Measurements from ENCODE around the gene MAGOH.
A peak's percentile ranks its signal among the peaks of the same experiment; 100 is the strongest.
"Not testable (repeated sequence)": the region's sequence is repeated elsewhere in the genome, so short reads cannot be mapped to it uniquely, and the experiment has no call there.

Gene MAGOH

DNA sequence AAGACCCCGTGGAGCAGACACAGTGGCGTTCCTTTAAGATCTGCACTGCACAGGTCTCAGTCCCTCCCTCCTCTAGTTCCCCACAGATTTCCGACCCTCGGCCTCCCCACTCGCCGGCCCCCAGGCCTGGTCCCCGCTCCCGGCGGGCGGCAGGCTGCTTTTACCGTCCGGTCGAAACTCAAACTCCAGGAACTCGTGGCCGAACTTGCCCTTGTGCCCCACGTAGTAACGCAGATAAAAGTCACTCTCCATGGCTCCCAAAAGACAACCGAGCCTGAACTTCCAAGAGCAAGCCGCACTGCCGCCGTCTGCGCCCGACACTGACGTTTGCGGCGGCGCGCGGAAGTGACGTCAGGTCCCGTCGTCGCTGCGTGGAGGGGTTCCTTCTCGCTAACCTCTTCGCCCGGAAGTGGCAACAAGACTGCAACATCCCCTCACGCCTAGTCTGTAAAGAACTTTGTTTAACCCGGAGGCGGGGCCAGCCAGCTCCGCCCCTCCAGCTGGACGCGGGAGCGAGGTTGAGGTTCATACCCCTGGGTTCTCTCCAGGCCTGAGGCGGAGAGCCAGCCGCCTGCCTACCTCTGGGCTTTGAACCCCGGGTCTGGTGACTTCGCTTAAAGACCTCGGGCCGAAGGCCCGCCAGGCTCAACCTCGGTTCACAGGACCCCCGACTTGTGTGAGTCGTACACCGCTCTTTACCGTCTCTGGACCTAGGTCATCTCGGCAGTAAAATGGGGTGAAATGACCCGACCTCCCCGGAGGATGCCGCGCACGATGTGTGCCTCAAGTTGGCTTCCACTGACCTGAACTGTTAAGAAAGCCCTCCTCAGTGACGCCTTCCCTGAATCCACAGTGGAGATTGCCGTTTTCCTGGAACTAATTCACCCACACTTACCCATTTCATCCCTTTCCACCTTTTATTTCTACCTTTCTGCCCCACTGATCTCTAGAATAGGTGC lies at the start of gene MAGOH:
MAGOH (minus strand) TSS at position 322 of the 959 bp plus-strand sequence; CDS start at position 252, 70 bp downstream.
- FAIRE-seq, result peak; percentile 95

DNA sequence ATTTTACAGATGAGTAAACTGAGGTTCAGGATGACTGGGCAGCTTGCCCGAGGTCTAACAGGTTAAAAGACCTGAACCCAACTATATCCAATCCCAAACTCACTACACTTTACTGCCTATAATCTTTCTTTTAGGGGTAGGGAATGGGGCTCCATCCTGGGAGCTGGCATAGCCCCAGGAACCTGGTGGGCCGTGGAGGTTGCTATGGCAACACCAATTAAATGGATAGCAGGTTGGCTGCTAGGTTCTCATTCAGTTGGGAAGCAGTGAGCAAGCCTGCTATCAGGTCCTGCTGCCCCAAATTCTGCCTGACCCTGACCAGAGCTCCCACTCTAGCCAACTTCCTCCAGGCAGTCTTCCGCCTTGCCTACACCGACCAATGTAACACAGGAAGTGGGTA lies 48.6 kb upstream of the MAGOH start:
- DNase-seq (ENCODE audit: insufficient read length, low spot score), result no peak
- no peak for FAIRE-seq

More for the DNA sequence above, at the start of gene MAGOH:
- DNase-seq (ENCODE audit: insufficient read length, low spot score), result peak; percentile 96

DNA sequence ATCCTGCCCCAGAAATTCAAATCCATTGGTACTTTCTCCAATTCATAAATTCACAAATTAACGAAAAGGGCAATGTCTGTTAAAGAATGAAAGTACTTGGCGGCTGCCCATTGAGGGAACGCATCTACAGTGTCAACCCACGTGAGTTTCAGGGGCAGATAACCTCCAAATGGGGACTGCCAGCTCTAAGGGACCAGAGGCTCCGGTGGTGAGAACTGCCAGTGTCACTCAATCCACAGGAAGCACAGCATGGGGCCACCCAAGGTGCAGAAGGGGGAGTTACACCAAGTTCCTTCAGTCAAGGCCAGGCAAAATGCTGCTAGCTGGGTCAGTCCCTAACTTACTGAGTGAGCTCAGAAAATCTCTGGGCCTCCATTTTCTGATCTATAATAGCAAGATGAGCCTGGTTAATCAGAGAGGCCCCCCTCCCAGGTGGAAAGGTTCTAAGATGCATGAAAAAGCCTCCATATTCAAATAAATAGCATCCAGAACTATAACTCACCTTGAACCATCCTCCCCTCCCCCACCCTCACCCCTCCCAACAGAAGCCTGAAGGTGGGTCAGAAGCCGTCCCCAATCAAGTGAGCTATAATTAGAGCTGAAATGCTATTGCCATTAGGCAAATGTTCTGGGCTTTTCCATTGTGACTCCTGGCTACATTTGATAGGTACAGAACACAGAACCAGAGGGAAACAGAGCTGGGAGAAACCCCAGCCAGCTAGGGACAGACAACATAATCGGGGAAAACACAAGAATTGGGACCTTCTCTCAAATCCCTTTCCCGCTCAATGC lies 47.8 kb upstream of the MAGOH start:
- FAIRE-seq (no peak), DNase-seq (ENCODE audit: insufficient read length, low spot score) (no peak)

DNA sequence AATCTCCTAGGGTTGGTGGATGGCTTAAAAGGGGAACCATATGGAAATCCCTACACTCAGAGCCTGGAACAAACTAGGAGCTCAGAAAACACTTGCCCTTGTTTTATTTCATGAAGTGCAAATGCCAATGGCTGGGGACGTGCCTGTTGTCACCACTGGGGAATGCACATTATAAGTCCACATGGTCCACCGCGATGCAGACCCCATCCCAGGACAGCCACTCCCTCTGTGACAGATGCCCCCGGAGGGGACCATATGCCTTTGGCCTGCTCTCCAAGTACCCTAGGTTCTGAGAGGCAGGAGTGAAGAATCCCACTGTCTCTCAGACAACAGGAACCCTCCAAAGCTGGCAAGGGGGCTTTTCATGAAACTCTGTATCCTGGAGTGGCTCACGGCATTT lies 47.2 kb upstream of the MAGOH start:
- DNase-seq (ENCODE audit: insufficient read length, low spot score) (no peak), FAIRE-seq (no peak)

DNA sequence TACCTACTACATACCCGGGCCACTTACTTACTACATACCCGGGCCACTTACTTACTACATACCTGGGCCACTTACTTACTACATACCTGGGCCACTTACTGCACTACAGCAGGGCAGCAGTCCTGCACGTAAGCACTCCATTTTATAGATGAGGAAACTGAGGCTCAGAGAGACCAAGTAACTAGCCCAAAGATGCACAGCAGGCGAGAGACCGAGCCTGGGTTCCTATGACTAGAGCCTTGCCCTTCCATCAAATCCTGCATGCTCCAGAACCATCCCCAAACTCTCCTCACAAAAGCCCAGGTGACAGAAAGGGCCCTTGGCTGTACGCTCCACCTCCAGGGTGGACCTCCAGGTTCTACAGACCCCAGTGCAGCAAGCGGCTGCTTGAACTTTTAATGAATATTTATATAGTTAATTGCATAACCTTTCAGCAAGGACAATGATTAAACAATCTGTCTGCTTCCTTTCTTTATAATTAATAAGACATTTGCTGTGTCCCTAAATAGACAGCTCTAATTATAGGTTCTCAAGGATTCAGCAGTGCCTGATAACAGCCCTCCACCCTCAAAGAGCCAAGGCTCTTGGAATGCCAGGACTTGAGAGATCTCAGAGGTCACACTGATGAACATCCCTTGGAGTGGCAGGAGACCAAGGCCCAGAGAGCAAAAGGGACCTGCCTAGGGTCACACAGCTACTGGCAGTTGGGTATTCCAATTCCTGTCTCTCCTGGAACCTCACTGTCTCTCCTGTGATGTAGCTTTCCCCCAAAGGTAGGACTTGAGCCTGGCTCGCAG lies 46.1 kb upstream of the MAGOH start:
- DNase-seq (ENCODE audit: insufficient read length, low spot score) (no peak), FAIRE-seq (no peak)

DNA sequence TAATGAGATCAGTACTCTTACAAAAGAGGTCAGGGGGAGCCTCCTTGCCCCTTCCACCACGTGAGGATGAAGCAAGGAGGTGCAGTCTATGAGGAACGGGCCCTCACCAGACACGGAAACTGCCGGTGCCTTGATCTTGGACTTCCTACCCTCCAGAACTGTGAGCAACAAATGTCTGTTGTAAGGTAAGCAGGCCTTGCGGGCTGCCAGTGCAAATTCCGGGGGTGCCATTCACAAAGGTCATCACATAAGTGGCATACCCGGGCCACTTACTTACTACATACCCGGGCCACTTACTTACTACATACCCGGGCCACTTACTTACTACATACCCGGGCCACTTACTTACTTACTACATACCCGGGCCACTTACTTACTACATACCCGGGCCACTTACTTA lies 44.8 kb upstream of the MAGOH start:
- FAIRE-seq, result not testable (repeated sequence)

DNA sequence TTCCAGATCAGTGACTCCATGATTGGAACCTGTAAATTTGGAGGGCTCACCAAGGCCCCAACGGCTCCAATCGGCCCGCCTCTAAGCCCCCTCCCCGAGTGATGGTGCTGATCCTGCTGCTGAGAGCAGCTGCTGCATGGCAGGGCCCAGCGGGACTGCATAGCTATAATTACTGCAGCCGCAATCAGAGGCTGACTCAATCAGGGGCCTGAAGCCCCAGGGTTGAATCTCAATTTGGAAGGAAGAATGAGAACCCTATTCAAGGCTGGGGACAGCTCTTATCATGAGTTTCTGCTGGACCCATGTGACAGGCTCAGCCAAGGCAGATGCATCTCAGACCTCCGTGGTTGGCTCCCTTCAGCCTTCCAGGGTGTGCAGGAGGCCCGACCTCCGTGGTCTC lies 42.8 kb upstream of the MAGOH start:
- no peak for FAIRE-seq
- no peak for DNase-seq (ENCODE audit: insufficient read length, low spot score)

More for the DNA sequence above, 44.8 kb upstream of the MAGOH start:
- DNase-seq (ENCODE audit: insufficient read length, low spot score), result not testable (repeated sequence)

DNA sequence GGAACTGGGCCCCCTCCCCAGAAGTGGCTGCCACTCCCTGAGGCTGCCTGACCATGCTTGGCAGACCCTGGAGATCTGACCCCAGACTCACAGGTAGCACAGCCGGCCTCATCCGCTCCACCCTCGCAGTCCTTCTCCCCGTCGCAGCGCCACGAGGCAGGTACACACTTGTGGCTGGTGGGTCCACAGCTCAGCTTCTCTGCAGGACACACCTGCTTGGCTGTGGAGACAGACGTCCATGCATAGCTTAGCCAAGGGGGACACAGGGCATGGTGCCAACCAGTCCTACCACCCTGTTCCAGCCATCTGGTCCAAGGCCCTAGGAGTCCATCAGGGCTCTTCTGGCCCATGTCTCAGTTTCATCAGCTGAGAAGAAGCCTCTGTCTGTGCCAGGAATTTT lies 42.2 kb upstream of the MAGOH start:
- DNase-seq (ENCODE audit: insufficient read length, low spot score) (no peak), FAIRE-seq (no peak)

DNA sequence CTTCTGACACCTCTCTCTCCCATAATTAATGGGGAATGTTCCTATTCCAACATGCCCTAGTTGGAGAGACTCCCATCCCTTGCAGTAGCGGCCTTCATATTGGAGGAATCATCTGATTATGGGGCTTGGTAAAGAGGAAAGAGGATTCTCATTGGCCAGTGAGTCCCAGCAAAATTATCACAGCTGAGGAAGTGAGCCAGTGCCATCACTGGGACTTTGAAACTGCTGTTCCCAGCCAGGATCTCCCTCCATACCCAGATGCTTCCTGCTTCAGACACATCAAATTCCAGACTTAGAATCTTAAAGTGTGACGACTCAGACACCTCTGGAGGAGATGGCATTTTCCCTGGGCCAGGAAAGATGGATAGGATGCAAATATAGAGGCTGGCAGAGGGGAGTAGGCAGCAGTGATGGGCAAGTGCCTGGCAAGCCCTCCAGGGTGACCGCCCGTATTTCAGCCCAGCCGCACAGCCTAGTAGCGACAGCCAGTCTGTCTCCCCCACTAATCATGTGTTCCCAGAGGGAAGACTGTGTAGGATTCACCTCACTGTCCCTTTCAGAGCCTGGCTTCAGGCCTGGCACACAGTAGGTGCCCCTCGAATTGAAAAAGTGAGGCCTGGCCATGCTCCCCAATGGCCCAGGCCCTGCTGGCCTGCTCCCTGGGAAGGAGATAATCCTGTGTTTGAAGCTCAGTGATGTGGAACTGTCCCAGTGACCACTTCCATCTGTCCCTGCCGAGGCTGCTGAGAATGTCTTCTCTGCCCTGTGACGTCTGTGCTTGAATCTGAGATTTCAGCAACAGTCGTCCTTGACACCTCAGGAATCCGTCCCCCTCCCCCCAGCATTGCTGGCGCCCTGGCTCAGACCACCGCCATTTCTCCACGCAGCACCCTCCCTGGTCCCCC lies 41.2 kb upstream of the MAGOH start:
- FAIRE-seq, result no peak
- DNase-seq (ENCODE audit: insufficient read length, low spot score), result no peak

DNA sequence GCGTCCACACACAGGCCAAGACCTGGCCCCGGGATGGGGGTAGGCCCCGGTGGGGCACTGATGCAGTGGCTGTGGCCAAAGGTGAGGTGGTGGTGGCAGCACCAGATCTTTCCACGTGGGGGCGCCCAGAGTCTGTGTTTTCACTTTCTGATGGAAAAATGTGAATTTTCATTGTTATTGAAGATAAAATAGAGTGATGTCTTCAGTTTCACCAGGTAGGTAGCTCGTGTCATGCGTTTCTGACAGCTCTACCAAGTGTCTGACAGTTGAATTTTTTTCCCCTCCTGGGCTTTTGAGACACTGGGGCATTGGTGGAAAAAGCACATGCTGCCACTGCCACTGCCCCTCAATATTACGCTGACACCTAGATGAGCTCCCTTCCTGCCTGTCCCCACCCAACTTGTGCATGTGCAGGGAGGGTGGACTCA lies 40.0 kb upstream of the MAGOH start:
- FAIRE-seq, result peak; percentile 63
- DNase-seq (ENCODE audit: insufficient read length, low spot score), result peak; percentile 59

DNA sequence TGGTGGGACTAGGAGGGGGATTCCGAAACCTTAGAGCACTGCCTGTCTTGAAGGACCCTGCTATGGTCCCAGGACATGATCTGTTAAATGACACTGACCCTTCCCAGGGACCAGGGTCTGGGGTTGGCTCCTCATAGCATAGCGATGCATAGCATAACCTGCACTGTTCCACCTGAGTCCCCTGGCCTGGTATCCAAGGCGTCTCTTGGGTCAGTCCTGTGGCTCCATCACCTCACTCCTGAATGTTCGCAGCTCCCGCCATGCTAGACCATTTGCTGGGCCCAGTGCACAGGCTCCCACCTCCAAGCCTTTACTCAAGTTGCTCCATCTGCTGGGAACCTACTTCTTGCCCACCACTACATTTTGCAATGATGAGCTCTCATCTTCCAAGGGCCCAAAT lies 39.0 kb upstream of the MAGOH start:
- DNase-seq (ENCODE audit: insufficient read length, low spot score), result no peak
- FAIRE-seq, result no peak

DNA sequence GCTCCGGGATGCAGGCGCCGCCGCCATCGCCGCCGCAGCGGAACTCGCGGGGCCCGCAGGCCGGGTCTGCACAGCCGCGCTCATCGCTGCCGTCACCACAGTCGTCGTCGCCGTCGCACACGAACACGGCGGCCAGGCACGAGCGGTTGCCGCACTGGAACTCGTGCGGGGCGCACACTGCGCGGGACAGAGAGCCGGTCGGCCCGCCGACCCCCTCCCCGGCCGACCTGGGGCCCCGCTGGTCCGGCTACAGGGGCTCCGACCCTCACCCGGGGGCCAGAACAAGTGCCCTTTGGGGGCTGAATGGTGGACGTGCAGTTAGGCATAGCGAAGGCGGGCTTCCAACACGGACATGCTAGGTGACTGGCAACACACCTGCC lies 38.6 kb upstream of the MAGOH start:
- DNase-seq (ENCODE audit: insufficient read length, low spot score), result no peak
- FAIRE-seq, result no peak

DNA sequence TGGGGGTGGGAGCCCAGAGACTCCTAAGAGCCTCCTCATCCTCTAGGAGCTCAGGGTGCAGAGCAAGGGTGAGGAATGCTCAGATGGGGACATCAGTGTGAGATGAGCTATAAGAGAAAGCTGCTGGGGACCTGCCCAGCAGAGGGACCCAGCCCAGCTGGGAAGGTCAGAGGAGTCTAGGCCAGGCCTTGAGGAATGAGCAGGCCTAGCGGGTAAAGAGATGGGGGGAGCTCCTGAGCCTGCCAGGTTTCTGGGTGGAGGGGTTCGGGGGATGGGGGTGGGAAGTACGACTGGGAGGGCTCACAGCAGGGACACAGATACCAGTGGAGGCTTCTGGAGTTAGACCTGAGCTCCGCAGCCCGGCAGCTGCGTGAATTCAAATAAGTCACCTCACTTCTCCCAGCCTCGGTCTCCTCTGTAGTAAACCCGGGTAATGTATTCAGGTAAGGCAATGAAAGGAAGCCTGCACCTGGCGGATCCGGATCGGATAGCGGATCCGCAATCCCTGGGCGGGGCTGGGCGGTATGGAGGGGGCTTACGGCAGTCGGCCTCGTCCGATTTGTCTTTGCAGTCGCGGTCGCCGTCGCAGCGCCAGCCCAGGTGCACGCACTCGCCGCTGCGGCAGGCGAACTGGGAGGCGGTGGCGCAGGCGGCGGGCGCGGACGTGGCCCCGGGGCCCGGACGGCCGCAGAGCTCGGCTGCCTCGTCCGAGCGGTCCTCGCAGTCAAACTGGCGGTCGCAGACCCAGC lies 38.0 kb upstream of the MAGOH start:
- FAIRE-seq, result no peak
- DNase-seq (ENCODE audit: insufficient read length, low spot score), result no peak

DNA sequence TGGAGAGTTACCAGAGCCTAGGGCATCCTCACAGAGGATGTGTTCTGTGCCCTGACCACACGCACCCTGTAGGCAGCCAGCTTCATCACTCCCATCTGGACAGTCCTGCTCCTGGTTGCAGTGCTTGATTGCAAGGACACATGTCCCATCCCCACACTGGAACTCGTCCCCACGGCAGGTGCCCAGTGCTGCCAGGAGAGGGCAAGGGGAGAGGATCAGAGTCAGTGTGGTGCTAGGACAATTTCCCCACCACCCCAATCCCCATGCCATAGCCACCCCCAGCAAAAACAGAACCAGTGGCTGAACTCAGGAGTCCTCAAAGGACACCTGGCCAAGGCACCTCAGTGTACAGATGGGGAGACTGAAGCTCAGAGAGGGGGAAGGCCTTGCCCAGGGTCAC lies 37.2 kb upstream of the MAGOH start:
- no peak for DNase-seq (ENCODE audit: insufficient read length, low spot score)
- FAIRE-seq, result no peak

DNA sequence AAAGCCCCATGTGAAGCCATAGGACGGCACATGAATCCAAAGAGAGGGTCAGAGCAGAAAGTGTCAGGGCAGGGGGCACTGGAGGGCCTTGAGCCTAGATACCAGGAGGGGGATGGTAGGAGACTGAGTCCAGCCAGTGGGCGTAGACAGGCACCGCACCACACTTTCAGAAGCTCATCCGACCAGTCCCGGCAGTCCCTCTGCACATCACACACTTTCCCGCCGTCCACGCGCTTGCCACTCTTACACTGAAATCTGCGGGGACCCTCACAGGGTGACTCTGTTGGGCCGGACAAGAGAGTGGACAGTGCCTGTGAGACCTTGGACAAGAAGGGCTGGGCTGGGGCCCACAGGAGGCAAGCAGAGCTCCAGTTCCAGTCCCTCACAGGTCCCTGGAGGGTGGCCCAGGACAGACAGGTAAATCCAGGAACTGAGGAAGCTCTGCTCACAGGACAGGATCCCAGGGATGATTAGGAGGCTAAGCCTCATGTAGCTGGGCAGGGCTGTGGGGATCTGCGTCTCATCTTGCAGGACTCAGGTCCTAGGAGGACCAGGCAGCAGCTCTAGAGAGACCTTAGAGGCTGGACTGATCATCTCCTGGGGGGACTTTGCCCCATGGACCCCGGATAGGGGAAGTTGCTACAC lies 36.3 kb upstream of the MAGOH start:
- no peak for FAIRE-seq
- no peak for DNase-seq (ENCODE audit: insufficient read length, low spot score)

DNA sequence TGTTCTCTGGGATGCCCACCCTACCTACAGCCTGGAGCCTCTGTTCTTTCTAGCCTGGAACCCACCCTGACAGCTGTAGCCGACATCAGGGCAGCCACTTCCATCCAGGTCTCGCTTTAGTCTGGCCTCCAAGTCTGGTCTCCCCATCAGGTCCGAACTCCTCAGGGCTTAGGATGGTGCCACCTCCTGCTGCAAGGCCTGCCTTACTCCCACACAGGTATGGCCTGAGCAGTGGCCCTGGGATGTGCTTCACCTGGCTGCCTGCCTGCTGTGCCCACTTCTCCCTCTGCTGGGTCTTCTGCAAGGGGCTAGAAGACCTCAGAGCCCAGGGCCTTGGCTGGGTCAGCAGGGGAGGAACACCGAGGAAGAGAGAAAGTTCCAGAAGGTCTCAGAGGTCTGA lies 35.7 kb upstream of the MAGOH start:
- FAIRE-seq (no peak), DNase-seq (ENCODE audit: insufficient read length, low spot score) (no peak)

DNA sequence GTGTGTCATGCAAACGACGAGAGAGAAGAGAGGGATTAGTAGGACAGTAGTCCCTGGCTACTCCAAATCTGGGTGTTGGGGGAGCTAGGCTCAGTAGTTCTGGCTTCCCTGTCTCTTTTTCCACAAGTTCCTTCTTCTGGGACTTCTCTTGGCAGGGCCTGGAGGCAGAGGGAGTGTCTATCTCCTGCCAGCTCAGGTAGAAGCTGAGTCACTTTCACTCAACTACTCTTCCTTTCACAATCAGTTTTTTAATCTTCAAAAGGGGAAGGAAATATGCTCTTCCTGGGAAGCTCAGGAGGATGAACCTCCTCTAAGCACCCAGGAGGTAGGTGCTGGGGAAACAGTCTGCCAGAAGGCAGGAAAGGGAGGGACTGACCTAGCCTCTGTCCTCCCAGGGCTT lies 35.2 kb upstream of the MAGOH start:
- DNase-seq (ENCODE audit: insufficient read length, low spot score) (no peak), FAIRE-seq (no peak)

DNA sequence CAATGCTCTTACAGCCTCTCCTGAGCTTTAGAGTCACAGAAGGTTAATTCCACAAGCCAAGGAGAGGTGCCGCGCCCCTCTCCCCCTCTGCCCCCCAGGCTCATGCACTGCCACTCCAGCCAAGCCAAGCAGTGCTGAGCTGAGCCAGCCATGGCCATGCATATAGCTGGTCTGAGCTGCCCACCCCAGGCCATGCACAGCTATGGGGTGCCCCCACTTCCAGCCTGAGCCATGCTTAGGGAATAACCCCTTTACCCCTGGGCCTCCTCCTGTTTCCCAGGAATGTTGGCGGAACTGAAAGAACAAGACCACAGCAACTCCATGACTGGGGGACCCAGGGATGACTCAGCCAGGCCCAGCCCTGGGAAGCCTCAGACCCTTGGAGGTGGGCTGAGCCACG lies 34.0 kb upstream of the MAGOH start:
- no peak for FAIRE-seq
- no peak for DNase-seq (ENCODE audit: insufficient read length, low spot score)
